ENCODE results near the gene IL6ST. TPM values are rescaled to one million over a fixed set of nuclear protein-coding genes. Genes with fewer than 3 reads are reported as not detected.
A peak's percentile ranks its signal among the peaks of the same experiment; 100 is the strongest.
"Not testable (repeated sequence)": the region's sequence is repeated elsewhere in the genome, so short reads cannot be mapped to it uniquely, and the experiment has no call there.

IL6ST gene
- total RNA-seq, 1 donor from 2014 or later = 137 TPM

DNA sequence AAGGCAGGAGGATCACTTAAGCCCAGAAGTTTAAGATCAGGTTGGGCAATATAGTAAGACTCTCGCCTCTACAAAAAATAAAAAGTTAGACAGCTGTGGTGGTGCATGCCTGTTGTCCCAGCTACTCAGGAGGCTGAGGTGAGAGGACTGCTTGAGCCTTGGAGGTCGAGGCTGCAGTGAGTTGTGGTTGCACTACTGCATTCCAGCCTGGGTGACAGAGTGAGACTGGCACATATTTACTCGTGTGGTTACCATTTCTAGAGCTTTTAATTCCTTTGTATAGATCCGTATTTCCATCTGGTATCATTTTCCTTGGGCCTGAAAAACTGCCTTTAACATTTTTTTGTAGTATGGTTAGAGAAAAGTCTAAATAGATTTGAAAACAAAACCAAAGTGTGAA lies 7.8 kb downstream of the IL6ST start:
- intact Hi-C loops (cut with DNase I) = loop anchor here (10.0 kb wide), 1 partner anchor 208 kb away; no protein-coding TSS in a partner anchor
- ATAC-seq (ENCODE audit: poor library complexity) = no peak
- no peak for DNase-seq

DNA sequence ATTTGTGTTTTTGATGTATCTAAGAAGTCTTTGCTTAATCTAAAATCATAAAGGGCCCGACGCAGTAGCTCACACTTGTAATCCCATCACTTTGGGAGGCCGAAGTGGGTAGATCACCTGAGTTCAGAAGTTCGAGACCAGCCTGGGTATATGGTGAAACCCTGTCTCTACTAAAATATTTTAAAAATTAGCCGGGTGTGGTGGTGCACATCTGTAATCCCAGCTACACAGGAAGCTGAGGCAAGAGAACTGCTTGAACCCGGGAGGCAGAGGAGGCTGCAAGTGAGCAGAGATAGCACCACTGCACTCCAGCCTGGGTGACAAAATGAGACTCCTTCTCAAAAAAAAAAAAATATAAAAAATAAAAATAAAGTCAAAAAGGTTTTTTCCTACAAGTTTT lies 9.6 kb downstream of the IL6ST start:
- intact Hi-C loops (cut with DNase I) = loop anchor here (10.0 kb wide), 1 partner anchor 210 kb away; no protein-coding TSS in a partner anchor
- DNase-seq (no peak), ATAC-seq (ENCODE audit: poor library complexity) (no peak)

DNA sequence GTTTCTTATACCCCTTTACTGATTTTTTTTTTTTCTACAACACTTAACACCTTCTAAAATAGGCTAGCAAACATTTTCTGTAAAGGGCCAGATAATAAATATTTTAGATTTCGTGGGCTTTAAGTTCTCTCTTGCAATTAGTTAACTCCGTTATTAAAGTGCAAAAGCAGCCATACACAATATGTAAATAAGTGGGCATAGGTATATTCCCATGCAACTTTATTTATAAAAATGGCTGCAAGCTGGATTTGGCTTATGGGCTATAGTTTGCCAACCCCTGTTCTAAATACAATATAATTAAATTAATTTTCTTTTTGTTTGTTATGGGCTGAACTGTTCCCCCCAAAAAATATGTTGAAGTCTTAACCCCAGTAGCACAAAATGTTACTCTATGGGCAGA lies 10.8 kb downstream of the IL6ST start:
- no peak for ATAC-seq (ENCODE audit: poor library complexity)
- DNase-seq = no peak
- intact Hi-C loops (cut with DNase I) = loop anchor here (10.0 kb wide), 1 partner anchor 211 kb away; no protein-coding TSS in a partner anchor

DNA sequence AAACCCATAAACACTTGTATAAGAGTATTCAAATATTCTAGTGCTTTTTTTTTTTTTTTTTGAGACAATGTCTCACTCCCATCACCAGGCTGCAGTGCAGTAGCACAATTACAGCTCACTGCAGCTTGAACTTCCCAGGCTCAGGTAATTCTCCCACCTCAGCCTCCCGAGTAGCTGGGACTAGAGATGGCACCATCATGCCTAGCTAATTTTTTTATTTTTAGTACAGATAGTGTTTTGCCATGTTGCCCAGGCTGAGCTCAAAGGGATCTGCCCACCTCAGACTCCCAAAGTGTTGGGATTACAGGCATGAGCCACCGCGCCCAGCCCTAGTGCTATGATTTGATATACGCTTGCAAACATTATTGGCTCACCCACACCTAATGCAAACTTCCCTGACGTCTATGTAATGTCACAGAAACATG lies 11.8 kb downstream of the IL6ST start:
- peak; percentile 42 for ATAC-seq (ENCODE audit: poor library complexity)
- intact Hi-C loops (cut with DNase I) = loop anchor here (10.0 kb wide), 1 partner anchor 212 kb away; no protein-coding TSS in a partner anchor
- DNase-seq = no peak

DNA sequence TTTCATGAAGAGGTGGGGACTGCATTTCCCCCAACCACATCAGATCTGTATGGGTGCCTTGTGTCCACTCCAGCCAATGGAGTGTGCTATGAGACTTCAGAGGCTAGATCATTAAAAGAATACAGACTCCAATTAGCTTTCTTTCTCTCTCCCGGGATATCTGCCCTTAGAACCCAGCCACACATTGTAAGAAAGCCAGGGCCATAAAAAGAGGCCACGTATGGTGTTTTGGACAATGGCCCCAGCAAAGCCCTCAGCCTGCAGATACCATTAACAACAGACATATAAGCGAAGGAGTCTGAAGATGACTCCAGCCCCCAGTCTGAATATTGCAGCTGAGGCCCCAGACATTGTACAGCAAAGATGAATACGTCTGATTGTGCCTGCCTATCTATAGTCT lies 21.5 kb downstream of the IL6ST start:
- DNase-seq = no peak
- ATAC-seq (ENCODE audit: poor library complexity) = no peak
- intact Hi-C loops (cut with DNase I) = no loop called here

DNA sequence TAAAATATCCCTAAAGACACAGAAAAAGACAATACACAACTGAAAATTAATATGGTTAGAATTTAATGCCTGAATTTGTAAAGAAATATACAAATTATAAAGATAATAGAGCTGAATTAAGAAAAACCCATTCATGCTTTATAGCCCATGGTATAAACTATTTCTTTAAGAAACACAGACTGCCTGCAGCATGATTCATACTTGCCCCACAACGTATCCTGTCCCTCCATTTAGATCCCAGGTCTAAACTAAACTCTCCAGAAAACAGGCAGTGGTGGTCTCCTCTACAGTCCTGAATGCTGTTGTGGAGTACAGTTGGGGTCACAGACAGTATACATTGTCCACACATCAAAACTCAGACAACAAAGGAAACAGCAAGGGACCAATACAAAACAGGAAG lies 24.8 kb downstream of the IL6ST start:
- no peak for DNase-seq
- no peak for ATAC-seq (ENCODE audit: poor library complexity)
- intact Hi-C loops (cut with DNase I) = no loop called here

DNA sequence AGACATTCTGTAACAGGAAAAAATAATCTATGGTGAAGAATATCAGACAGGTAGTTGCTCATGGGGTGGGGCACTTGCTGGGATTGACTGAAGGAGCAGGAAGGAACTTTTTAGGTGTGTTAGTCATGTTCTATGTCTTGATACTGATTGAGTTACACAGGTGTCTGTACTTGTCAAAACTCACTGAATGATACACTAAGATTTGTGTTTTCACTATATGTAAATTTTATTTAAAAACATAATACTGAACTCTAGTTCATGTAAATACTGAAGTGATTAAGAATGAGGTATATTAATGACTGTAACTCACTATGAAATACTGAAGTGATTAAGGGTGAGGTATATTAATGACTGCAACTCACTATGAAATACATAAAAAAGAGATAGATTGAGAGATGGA lies 28.5 kb downstream of the IL6ST start:
- DNase-seq = no peak
- intact Hi-C loops (cut with DNase I) = no loop called here
- no peak for ATAC-seq (ENCODE audit: poor library complexity)

DNA sequence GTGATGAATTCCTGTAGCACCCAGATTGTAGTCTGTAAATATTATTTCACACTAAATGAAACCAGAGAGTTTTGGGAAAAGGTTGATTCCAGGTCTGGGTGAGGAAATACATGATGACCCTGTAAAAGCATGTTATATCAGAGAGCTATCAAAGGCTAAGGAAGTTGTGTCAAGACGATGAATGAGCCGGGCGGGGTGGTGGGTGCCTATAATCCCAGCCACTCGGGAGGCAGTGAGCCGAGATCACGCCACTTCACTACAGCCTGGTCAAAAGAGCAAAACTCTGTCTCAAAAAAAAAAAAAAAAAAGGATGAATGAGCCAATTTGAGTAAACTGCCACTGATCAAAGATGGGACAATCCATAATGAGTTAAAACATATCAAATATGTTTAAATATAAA lies 29.2 kb downstream of the IL6ST start:
- intact Hi-C loops (cut with DNase I) = no loop called here
- ATAC-seq (ENCODE audit: poor library complexity) (no peak), DNase-seq (no peak)

DNA sequence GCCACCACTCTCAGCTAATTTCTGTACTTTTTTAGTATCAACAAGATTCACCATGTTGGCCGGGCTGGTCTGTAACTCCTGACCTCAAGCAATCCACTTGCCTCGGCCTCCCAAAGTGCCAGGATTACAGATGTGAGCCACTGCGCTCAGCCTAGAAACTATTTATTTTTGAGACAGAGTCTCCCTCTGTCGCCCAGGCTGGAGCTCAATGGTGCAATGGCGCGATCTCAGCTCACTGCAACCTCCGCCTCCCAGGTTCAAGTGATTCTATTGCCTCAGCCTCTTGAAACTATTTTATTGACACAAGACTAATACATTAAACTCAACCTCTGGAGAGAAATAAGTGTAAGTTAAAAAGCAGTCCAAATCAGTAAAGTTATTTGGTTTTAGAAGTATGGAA lies 34.0 kb downstream of the IL6ST start:
- no peak for ATAC-seq (ENCODE audit: poor library complexity)
- intact Hi-C loops (cut with DNase I) = no loop called here
- no peak for DNase-seq

DNA sequence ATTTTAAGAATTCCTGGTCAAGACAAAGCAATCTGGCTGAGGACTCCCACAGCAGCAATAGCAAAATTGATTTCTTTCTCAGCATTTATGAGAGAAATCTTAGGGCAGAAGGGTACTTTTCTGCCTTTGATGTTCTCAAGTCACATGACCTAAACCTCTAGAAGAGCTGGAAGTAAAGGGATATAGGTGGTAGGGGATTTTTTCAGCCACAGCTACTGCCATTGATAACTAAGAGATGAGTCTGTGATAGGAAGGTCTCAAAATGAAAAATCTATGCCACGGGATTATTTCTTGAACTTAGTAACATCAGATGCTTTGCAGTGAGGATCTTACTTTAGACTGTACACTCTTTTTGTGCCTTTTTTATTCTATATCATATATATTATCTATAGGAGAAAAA lies 35.6 kb downstream of the IL6ST start:
- ATAC-seq (ENCODE audit: poor library complexity) (no peak), DNase-seq (no peak)
- intact Hi-C loops (cut with DNase I) = no loop called here

DNA sequence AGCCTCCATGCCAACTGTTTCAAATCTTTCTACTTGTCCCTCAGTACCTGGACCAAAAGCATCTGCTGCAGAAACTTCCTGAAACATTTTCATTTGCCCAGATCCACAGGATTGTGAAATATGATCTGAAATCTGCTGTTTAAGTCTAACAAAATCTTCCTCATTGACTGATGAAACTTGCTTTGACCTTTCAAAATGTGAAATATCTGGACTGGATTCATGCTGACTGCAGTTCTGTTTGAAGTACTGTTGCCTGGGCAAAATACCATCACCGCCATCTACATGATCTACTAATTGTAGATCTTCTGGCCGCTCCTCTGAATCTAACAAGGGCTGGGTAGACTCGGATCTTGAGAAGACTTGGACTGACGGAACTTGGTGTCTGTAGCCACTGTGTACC lies 53.6 kb downstream of the IL6ST start:
- intact Hi-C loops (cut with DNase I); ATAC-seq (ENCODE audit: poor library complexity); DNase-seq: not testable (repeated sequence)

DNA sequence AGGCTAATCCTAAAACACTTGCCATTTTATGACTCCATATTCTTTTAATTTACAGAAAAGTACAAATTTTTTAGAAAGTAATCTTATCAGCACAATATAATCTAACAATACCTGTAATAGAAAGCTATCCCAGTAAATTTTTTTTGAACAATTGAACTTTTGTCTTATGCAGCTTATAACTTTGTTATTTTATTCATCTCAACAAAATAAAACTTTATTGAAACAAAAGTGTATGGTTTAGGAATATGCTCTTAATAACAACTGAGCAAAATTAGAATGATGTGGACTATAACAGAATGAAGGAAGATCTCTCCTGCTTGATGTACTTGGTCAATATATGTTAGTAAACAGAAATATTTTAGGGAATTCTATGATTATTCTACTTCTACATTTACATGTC lies 57.2 kb downstream of the IL6ST start:
- not testable (repeated sequence) for DNase-seq; ATAC-seq (ENCODE audit: poor library complexity)
- intact Hi-C loops (cut with DNase I) = loop anchor here (5.0 kb wide), 1 partner anchor 265 kb away; no protein-coding TSS in a partner anchor

DNA sequence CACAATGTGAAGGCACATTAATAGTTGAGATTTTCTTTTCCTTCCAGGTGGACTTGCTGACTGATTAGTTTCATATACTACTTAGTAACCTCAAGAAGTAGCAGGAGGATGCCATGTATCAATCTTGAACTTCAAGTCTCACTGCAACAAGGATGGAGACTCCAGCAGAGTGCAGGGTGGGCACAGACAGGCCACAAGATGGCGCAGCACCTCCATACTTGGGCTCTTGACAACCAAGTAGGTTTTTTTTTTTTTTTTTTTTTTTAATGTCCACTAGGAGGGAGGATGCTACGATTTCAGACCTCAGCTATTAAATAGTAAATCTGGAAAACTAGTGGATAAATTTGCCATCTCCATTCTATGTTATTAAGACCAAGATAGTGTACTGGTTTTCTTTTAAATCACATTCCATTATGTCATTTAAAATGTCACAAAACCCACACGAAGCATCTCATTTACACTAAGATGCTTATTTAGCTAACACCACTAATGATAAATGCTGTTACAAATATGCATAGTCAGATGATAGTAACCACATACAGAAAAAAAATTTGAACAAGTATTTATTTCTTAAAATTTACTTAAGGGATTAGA lies 58.6 kb downstream of the IL6ST start:
- peak; percentile 84 for ATAC-seq (ENCODE audit: poor library complexity)

DNA sequence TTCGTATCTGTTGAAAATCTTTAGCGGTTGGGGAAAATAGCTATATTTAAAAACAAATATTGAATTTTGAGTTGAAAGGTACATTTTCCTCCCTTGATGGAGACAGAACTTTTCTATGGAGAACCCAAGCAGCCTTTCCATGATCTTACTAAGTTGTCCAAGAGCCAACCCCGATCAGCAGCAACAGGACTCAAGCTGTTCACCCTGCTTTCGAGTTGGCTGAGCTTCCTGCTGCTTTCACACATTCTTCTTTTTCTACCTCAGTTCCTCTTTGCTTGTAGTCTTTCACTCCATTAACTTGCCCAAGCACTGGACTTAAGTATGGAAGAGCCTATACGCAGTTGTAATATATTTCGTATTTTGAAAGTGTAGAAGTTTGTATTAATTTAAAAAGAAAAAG lies 59.4 kb downstream of the IL6ST start:
- DNase-seq (no peak), ATAC-seq (ENCODE audit: poor library complexity) (no peak)
- intact Hi-C loops (cut with DNase I) = loop anchor here (5.0 kb wide), 1 partner anchor 267 kb away; no protein-coding TSS in a partner anchor

More for the DNA sequence above, 58.6 kb downstream of the IL6ST start:
- DNase-seq = peak; percentile 89
- intact Hi-C loops (cut with DNase I) = loop anchor here (5.0 kb wide), 1 partner anchor 266 kb away; no protein-coding TSS in a partner anchor

DNA sequence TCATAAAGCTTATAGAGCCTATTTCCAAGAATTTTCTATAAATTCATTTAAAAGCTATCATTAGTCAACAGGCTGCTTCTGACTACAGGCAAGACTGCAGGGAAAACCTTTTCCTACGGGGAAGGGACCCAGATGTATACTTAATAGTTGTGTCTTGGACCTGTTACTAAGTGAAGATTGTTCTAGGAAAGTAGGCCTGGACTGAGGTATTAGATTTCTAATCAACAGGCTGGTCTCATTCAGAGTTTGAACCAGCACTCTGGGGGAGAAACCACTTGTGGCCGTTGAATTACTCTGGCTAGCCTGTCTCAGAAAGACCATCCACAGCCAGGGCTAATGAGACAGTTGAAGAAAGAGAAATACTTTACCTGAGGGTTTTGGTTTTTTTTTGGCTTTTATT lies 60.0 kb downstream of the IL6ST start:
- intact Hi-C loops (cut with DNase I) = loop anchor here (5.0 kb wide), 1 partner anchor 268 kb away; no protein-coding TSS in a partner anchor
- DNase-seq = no peak

DNA sequence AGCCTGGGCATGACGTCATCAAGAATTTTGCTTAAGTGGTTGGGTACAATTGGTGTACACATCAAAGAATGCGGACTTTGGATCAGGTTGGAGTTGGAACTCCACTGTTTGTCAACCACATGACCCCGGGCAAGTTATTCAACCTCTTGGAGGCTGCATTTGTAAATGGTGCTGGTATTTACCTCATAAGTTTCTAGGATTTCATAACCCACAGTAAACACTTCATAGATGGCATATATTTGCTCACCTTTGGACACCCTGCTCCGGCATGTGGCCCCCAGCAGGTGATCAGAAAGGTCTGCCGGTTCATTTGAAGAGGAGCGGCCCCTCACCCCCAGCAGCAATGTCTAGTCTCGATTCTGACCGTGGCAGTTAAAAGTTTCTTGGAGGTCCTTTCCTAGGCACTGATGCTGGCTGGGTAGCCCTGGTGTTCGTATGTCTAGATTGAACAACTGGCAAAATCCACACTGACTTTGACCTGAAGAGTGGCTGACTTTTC lies 60.6 kb downstream of the IL6ST start:
- DNase-seq (no peak), ATAC-seq (ENCODE audit: poor library complexity) (no peak)
- intact Hi-C loops (cut with DNase I) = no loop called here

More for the DNA sequence above, 60.0 kb downstream of the IL6ST start:
- ATAC-seq (ENCODE audit: poor library complexity) = no peak

DNA sequence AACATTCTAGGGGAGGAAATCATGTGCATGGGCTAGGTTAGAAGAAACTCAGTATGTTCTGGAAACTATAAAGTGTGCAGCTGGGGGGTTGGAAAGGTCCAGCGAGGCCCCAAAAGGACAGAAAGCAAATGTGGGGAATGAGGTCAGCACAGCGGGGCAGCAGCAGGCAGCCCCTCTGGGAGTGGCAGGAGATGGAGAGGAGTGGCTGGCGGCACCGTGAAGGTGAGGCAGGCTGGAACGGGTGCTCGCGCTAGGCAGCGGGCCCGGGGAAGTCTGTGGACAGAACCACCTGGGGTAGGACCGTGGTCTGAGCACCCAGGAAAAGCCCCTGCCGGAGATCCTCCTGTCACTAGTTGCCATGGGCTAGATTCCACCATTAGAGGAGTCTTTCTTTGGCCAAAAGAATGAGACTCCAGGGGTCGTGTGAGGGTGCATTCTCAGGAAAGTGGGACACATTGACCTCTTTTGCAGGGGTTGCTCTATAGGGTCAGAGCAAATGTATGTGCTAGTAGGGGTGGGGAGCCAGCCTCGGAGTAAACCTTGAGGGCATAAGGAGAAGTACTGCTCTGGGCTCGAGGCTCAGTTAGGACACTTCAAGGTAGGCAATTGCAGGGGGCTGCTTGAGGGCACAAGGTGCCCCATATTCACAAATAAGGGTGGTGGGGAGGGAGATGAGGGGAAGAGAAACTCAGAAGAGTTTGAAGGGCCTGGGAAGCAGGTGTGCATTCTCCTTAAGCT lies 61.2 kb downstream of the IL6ST start:
- no peak for ATAC-seq (ENCODE audit: poor library complexity)
- intact Hi-C loops (cut with DNase I) = no loop called here
- DNase-seq = no peak

DNA sequence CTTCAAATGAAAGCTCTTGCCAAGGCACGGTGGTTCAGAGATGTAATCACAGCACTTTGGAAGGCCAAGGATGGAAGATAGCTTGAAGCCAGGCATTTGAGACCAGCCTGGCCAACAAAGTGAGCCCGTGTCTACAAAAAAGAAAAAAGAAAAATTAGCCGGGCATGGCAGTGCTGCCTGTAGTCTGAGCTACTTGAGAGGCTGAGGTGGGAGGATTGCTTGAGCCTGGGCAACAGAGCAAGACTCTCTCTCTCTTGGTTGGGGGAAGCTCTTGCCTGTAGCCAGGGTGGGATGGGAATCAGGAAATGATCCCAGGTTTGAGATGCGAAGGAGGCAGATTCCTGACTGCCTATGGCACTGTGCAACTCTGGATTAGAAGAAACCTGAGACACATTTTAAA lies 62.1 kb downstream of the IL6ST start:
- intact Hi-C loops (cut with DNase I) = no loop called here
- no peak for ATAC-seq (ENCODE audit: poor library complexity)
- no peak for DNase-seq

DNA sequence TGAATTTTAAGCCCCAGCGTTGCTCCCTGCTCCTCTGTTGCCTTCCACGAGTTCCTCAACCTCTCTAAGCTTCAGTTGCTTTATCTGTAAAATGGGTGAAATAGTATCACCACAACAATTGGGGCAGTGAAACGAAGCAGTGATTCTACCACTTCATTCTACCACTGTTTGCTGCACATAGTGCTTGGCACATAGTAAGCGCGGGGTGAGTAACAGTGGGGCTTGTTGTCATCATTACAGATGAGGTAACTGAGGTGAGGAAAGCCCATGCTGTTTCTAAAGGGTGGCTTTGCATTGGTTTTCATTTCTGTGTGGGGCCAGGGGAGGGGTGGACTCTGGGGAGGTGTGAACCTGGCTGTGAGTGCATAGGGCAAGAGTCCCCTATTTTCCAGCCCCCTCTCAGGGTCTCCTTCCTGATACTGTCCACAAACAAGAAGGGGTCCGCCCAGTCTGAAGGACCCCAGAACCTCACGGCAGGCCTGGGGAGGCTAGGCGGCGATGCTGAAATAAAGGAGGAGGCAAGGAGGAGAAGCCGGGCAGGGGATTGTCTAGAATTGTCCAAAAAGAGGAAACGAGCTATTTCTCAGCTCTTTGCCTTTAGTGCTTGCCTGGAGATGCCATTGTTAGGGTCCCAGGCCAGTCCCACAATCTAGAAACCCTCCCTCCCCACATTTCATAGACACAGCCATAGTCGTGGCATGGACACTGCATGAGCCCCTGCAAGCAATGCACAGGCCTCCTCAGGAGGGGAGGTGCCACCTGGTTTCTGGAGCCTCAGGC lies 65.6 kb downstream of the IL6ST start:
- intact Hi-C loops (cut with DNase I) = no loop called here
- ATAC-seq (ENCODE audit: poor library complexity) (no peak), DNase-seq (no peak)
